Retina (tissue), 1 donor: Measurements from ENCODE around the gene ZNF592.
"Not testable (repeated sequence)": the region's sequence is repeated elsewhere in the genome, so short reads cannot be mapped to it uniquely, and the experiment has no call there.

Source experiments
- DNase-seq: peaks from one replicate; pipeline ENCODE4 v3.0.0-alpha.2; 2016

Gene ZNF592

GRCh38 chr15:84748274-84749110, at the start of gene ZNF592:
ZNF592 (plus strand) TSS chr15:84748592; CDS start chr15:84782676, 34,084 bp downstream.
- DNase-seq: no peak

GRCh38 chr15:84699538-84700191, 48.7 kb upstream of the ZNF592 start:
- no peak for DNase-seq

- no peak for DNase-seq
Observed at GRCh38 chr15:84702961-84703482, 45.4 kb upstream of the ZNF592 start.

GRCh38 chr15:84703808-84704207, 44.6 kb upstream of the ZNF592 start:
- no peak for DNase-seq

GRCh38 chr15:84714372-84714771, 34.0 kb upstream of the ZNF592 start:
- DNase-seq: no peak

- DNase-seq: peak; percentile 2
Observed at GRCh38 chr15:84714821-84715220, 33.6 kb upstream of the ZNF592 start.

GRCh38 chr15:84715441-84716035, 32.9 kb upstream of the ZNF592 start:
- no peak for DNase-seq

- DNase-seq: peak; percentile 100
Observed at GRCh38 chr15:84716036-84716732, 32.2 kb upstream of the ZNF592 start, which contains the start of gene SEC11A. SEC11A (minus strand) TSS chr15:84716139; CDS start chr15:84716075, 64 bp downstream.

GRCh38 chr15:84721371-84721770, 27.0 kb upstream of the ZNF592 start:
- DNase-seq: no peak

GRCh38 chr15:84722628-84723027, 25.8 kb upstream of the ZNF592 start:
- no peak for DNase-seq

GRCh38 chr15:84725001-84725491, 23.3 kb upstream of the ZNF592 start:
- no peak for DNase-seq

GRCh38 chr15:84727429-84727828, 21.0 kb upstream of the ZNF592 start:
- DNase-seq: no peak

GRCh38 chr15:84731774-84732173, 16.6 kb upstream of the ZNF592 start:
- DNase-seq: no peak

- no peak for DNase-seq
Observed at GRCh38 chr15:84734794-84735479, 13.5 kb upstream of the ZNF592 start.

- not testable (repeated sequence) for DNase-seq
Observed at GRCh38 chr15:84735480-84736061, 12.8 kb upstream of the ZNF592 start.

- DNase-seq: no peak
Observed at GRCh38 chr15:84736375-84736774, 12.0 kb upstream of the ZNF592 start.

- no peak for DNase-seq
Observed at GRCh38 chr15:84737005-84737404, 11.4 kb upstream of the ZNF592 start.

- DNase-seq: no peak
Observed at GRCh38 chr15:84740691-84741090, 7.7 kb upstream of the ZNF592 start.

- DNase-seq: no peak
Observed at GRCh38 chr15:84741121-84741520, 7.3 kb upstream of the ZNF592 start.

- peak; percentile 88 for DNase-seq
Observed at GRCh38 chr15:84747416-84748273, 747 bp upstream of the ZNF592 start.
